Measurements from ENCODE around the gene CRYBG1.

- TF ChIP-seq CTCF (IDR thresholded peaks at IDR 0.05; ENCODE audit: low read length) (no peak), EZH2phosphoT487 (IDR thresholded peaks at IDR 0.05; ENCODE audit: low read length) (no peak), EZH2 (optimal IDR thresholded peaks at IDR 0.05; ENCODE audit: low read depth, low read length) (no peak)
These were observed 116.6 kb downstream of the CRYBG1 start for GRCh38 chr6:106477146-106477545.
